HG03457 (cell line): ENCODE measurements around the gene CCDC87.
"Not testable (repeated sequence)": the region's sequence is repeated elsewhere in the genome, so short reads cannot be mapped to it uniquely, and the experiment has no call there.

Experiments used
- ATAC-seq: cut with Tn5 transposase; IDR thresholded peaks from one replicate; pipeline ENCODE4 v1.9.1; 2021; ENCODE audit warnings: moderate number of reproducible peaks; ENCODE audit not compliant: unreplicated experiment

The CCDC87 gene

GRCh38 chr11:66585447-66585846 is 7.4 kb downstream of the CCDC87 start:
- ATAC-seq = not testable (repeated sequence)

- not testable (repeated sequence) for ATAC-seq
Observed at GRCh38 chr11:66582565-66583147, 10.2 kb downstream of the CCDC87 start.

- ATAC-seq = no peak
Observed at GRCh38 chr11:66581261-66581660, 11.6 kb downstream of the CCDC87 start.

- ATAC-seq = no peak
Observed at GRCh38 chr11:66580803-66581202, 12.1 kb downstream of the CCDC87 start.

- no peak for ATAC-seq
Observed at GRCh38 chr11:66579017-66579606, 13.8 kb downstream of the CCDC87 start.

- ATAC-seq = no peak
Observed at GRCh38 chr11:66570850-66571180, 22.0 kb downstream of the CCDC87 start.

GRCh38 chr11:66570079-66570849 is 22.6 kb downstream of the CCDC87 start:
- ATAC-seq = no peak

GRCh38 chr11:66569076-66569475 is 23.8 kb downstream of the CCDC87 start:
- ATAC-seq = no peak

GRCh38 chr11:66568124-66568916 is 24.5 kb downstream of the CCDC87 start, which contains the start of gene CTSF:
CTSF (minus strand) TSS chr11:66568606; CDS start chr11:66568486, 120 bp downstream.
- no peak for ATAC-seq

GRCh38 chr11:66567787-66568123 is 25.1 kb downstream of the CCDC87 start:
- ATAC-seq = no peak

GRCh38 chr11:66566221-66566620 is 26.6 kb downstream of the CCDC87 start:
- no peak for ATAC-seq

- no peak for ATAC-seq
Observed at GRCh38 chr11:66564984-66565383, 27.9 kb downstream of the CCDC87 start.

- no peak for ATAC-seq
Observed at GRCh38 chr11:66564538-66564937, 28.3 kb downstream of the CCDC87 start.

GRCh38 chr11:66563832-66564231 is 29.0 kb downstream of the CCDC87 start:
- no peak for ATAC-seq

GRCh38 chr11:66562907-66563583 is 29.8 kb downstream of the CCDC87 start:
- ATAC-seq = no peak

GRCh38 chr11:66562275-66562674 is 30.6 kb downstream of the CCDC87 start:
- no peak for ATAC-seq

- ATAC-seq = no peak
Observed at GRCh38 chr11:66561975-66562248, 31.0 kb downstream of the CCDC87 start.

- ATAC-seq = no peak
Observed at GRCh38 chr11:66561178-66561974, 31.5 kb downstream of the CCDC87 start.

- no peak for ATAC-seq
Observed at GRCh38 chr11:66559866-66560676, 32.8 kb downstream of the CCDC87 start.
